BE2C (cell line): ENCODE data around the gene ACADL.

Source experiments
- DNase-seq: peaks from one replicate; pipeline ENCODE4 v3.0.0-alpha.2; 2020
- H3K27me3 ChIP-seq: fragments of 250-450 bp; sonication (Bioruptor Pico); 2 replicates; pipeline ENCODE4 v1.5.1; 2020; ENCODE audit warnings: mild to moderate bottlenecking
- H3K36me3 ChIP-seq: fragments of 250-450 bp; sonication (Bioruptor Pico); 2 replicates; pipeline ENCODE4 v1.5.1; 2020; ENCODE audit warnings: mild to moderate bottlenecking
- H3K4me1 ChIP-seq: fragments of 250-450 bp; sonication (Bioruptor Pico); 2 replicates; pipeline ENCODE4 v1.5.1; 2020
- H3K4me3 ChIP-seq: 2 replicates; pipeline ENCODE4 v1.5.1; 2011; ENCODE audit warnings: low read depth, low read length
- H3K9me3 ChIP-seq: fragments of 250-450 bp; sonication (Bioruptor Pico); 2 replicates; pipeline ENCODE4 v1.5.1; 2020
- TF ChIP-seq, protein P1 (sequence below): IDR thresholded peaks from 2 replicates; pipeline ENCODE4 v1.5.1; 2012; ENCODE audit warnings: mild to moderate bottlenecking, low read depth, low read length

The ACADL gene

DNA sequence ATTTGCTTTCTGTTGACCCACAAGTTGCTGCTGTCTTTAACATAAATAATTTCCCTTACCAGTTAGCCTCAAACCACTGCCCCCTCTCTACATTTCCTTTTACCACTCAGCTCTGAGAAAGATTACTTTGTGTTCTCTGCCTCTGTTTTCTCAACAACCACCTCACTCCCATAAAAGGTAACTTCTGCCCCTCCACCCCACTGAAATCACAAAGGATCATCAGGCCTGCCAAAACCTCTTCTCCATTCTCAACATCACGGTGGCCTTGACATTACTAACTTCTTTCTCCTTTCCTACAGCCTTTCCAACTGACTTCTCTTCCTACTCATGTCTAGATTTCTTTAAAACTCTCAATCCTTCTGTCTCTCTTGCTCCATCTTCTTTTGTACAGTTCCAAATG lies 10.1 kb downstream of the ACADL start:
- DNase-seq: no peak
- H3K27me3 ChIP-seq: peaks cover 13% of the 10 kb centered on the region
- no peaks in the 10 kb centered on the region for H3K9me3 ChIP-seq
- no peaks in the 10 kb centered on the region for H3K4me1 ChIP-seq
- no peak overlapping the region for H3K4me3 ChIP-seq
- TF ChIP-seq, protein P1, sequence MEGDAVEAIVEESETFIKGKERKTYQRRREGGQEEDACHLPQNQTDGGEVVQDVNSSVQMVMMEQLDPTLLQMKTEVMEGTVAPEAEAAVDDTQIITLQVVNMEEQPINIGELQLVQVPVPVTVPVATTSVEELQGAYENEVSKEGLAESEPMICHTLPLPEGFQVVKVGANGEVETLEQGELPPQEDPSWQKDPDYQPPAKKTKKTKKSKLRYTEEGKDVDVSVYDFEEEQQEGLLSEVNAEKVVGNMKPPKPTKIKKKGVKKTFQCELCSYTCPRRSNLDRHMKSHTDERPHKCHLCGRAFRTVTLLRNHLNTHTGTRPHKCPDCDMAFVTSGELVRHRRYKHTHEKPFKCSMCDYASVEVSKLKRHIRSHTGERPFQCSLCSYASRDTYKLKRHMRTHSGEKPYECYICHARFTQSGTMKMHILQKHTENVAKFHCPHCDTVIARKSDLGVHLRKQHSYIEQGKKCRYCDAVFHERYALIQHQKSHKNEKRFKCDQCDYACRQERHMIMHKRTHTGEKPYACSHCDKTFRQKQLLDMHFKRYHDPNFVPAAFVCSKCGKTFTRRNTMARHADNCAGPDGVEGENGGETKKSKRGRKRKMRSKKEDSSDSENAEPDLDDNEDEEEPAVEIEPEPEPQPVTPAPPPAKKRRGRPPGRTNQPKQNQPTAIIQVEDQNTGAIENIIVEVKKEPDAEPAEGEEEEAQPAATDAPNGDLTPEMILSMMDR: no peak
- no peaks in the 10 kb centered on the region for H3K36me3 ChIP-seq

DNA sequence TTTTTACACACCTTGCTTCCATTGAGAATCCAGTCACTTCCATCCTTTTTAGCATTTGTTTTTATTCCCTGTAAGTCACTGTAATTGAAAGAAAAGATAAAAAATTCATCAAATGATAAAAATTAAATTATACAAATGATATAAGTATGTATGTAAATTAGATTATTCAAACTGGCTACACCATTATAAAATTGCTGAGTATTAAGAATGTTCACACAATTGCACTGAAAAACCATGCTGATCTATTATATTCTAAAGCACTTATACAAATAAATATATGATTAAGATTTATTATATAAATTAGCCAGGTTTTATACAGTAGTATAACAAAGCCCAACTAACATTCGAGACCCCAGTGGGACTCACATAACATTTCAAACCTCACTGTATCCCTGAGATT lies 15.1 kb downstream of the ACADL start:
- TF ChIP-seq, protein P1: no peak
- Histone ChIP-seq H3K4me3 (no peak overlapping the region), H3K4me1 (no peaks in the 10 kb centered on the region), H3K9me3 (no peaks in the 10 kb centered on the region), H3K36me3 (no peaks in the 10 kb centered on the region), H3K27me3 (no peaks in the 10 kb centered on the region)
- no peak for DNase-seq

DNA sequence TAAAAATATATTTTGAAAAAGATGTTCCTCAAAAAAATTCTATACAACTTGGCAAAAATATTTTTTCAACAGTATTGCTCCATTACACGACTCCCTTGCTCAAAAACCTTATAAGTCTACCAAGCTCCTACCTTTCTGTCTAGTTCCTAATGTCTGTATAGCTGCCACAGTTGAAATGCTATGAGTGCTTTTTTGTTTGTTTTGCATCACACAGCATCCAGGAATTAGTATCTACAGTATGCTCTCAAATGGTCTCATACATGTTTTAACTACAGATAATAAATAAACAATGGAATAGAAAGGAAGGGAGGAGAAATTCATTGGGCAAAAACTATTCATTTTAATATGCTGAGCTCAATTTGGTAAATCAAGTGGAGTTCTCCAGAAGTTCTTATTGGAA lies 17.3 kb downstream of the ACADL start:
- H3K36me3 ChIP-seq: no peaks in the 10 kb centered on the region
- peaks cover 3% of the 10 kb centered on the region; the same call in 1 of the 2 replicates for H3K27me3 ChIP-seq
- TF ChIP-seq, protein P1: no peak
- no peaks in the 10 kb centered on the region for H3K4me1 ChIP-seq
- no peak overlapping the region for H3K4me3 ChIP-seq
- DNase-seq: no peak
- no peaks in the 10 kb centered on the region for H3K9me3 ChIP-seq

DNA sequence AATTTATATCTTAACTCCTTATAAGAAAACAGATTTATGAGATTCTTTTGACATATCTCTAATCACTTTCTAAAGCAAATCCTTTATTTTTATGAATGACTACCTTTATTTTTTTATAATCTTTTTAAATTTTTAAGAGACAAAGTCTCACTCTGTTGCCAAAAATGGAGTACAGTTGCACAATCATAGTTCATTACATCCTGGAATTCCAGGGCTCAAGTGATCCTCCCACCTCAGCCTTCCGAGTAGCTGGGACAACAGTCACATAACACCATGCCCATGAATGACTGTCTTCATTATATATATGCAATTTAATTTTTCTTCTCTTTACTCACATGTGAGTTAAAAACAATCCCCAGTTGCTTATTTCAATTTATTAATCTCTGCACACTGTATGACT lies 21.7 kb downstream of the ACADL start:
- H3K4me3 ChIP-seq: no peak overlapping the region
- H3K4me1 ChIP-seq: no peaks in the 10 kb centered on the region
- H3K27me3 ChIP-seq: peaks cover 9% of the 10 kb centered on the region
- no peak for DNase-seq
- no peaks in the 10 kb centered on the region for H3K9me3 ChIP-seq
- TF ChIP-seq, protein P1: no peak
- no peaks in the 10 kb centered on the region for H3K36me3 ChIP-seq

DNA sequence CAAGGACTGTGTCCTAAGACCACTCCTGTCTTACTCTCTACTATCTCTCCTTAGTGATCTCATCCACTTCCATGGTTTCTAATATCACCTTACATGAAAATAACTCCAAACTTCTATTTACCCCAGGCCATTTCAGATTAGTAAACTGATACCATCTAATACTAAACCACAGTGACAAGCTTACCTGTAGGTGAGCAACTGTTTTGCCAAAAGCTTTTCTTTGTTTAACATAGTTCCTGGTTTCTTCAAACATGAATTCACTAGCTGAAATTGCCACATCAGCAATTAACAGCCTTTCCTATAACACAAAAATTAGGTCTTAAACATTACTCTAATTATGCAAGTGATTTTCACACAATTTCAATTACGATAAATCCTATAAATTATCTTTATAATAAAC lies 22.1 kb downstream of the ACADL start:
- Histone ChIP-seq H3K27me3 (peaks cover 9% of the 10 kb centered on the region), H3K9me3 (no peaks in the 10 kb centered on the region), H3K4me1 (no peaks in the 10 kb centered on the region), H3K4me3 (no peak overlapping the region), H3K36me3 (no peaks in the 10 kb centered on the region)
- TF ChIP-seq, protein P1: no peak
- DNase-seq: no peak

DNA sequence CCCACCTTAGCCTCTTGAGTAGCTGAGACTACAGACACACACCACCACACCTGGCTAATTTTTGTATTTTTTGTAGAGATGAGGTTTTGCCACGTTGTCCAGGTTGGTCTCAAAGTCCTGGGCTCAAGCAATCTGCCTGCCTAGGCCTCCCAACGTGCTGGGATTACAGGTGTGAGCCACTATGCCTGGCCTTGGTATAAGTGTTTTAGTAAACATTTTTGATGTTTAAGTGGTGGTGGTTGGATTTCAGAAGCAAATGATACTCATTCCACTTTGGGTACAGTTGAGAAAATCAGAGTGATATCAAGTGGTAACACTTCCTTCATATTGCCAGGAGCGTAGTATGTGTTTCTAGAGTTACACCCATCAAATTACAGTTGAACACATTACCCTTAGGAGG lies 25.4 kb downstream of the ACADL start:
- DNase-seq: no peak
- H3K36me3 ChIP-seq: no peaks in the 10 kb centered on the region
- TF ChIP-seq, protein P1: 0 out of 2 replicates have a peak, but pooled peaks have one; percentile 2
- H3K4me3 ChIP-seq: no peak overlapping the region
- no peaks in the 10 kb centered on the region for H3K9me3 ChIP-seq
- H3K27me3 ChIP-seq: peaks cover 9% of the 10 kb centered on the region
- H3K4me1 ChIP-seq: no peaks in the 10 kb centered on the region
